Neural cell (in vitro differentiated cells): ENCODE measurements around the gene ACTG1. TPM values are rescaled to one million over a fixed set of nuclear protein-coding genes. Genes with fewer than 3 reads are reported as not detected.

Experiments used
- H2AFZ ChIP-seq: fragments of 200-600, 300-800 bp; sonication (generic), shearing (Covaris generic); 2 replicates; pipeline ENCODE4 v1.6.0; 2014; ENCODE audit warnings: low read depth, mild to moderate bottlenecking, antibody characterized with exemption, low read length, moderate library complexity
- H3F3A ChIP-seq: fragments of 200-600 bp; shearing (Covaris generic); 2 replicates; pipeline ENCODE4 v1.6.1; 2016; ENCODE audit warnings: mild to moderate bottlenecking, moderate library complexity, mixed read lengths, antibody characterized with exemption, low read length; ENCODE audit not compliant: insufficient read depth, poor library complexity, severe bottlenecking
- H3K27ac ChIP-seq: fragments of 200-600, 300-800 bp; sonication (generic), shearing (Covaris generic); 2 replicates; pipeline ENCODE4 v1.5.1; 2014; ENCODE audit warnings: mild to moderate bottlenecking, low read length, moderate library complexity
- H3K27me3 ChIP-seq: fragments of 300-800, 200-600 bp; sonication (generic), shearing (Covaris generic); 2 replicates; pipeline ENCODE4 v1.6.0; 2014; ENCODE audit warnings: mild to moderate bottlenecking, low read depth, low read length, moderate library complexity; ENCODE audit not compliant: insufficient read depth
- H3K36me3 ChIP-seq: fragments of 300-800, 200-600 bp; sonication (generic), shearing (Covaris generic); 2 replicates; pipeline ENCODE4 v1.5.1; 2014; ENCODE audit warnings: mild to moderate bottlenecking, antibody characterized with exemption, low read length, moderate library complexity; ENCODE audit not compliant: insufficient read depth
- H3K4me2 ChIP-seq: fragments of 300-800, 200-600 bp; sonication (generic), shearing (Covaris generic); 2 replicates; pipeline ENCODE4 v1.6.0; 2014; ENCODE audit warnings: mild to moderate bottlenecking, low read length
- H3K4me3 ChIP-seq: fragments of 300-800, 200-600 bp; sonication (generic), shearing (Covaris generic); 2 replicates; pipeline ENCODE4 v1.5.1; 2014; ENCODE audit warnings: mild to moderate bottlenecking, low read length, moderate library complexity
- H3K79me2 ChIP-seq: fragments of 200-600 bp; shearing (Covaris generic); replicated peaks from 2 replicates; pipeline ENCODE4 v1.6.0; 2014; ENCODE audit warnings: mild to moderate bottlenecking, low read length, moderate library complexity; ENCODE audit not compliant: insufficient read depth
- H3K9ac ChIP-seq: fragments of 300-800, 200-600 bp; sonication (generic), shearing (Covaris generic); 2 replicates; pipeline ENCODE4 v1.6.1; 2016; ENCODE audit warnings: mild to moderate bottlenecking, low read length, mixed read lengths
- H3K9me2 ChIP-seq: fragments of 200-600 bp; shearing (Covaris generic); 2 replicates; pipeline ENCODE4 v1.6.1; 2016; ENCODE audit warnings: mild to moderate bottlenecking, low read length, mixed read lengths; ENCODE audit not compliant: insufficient read depth
- H3K9me3 ChIP-seq: fragments of 200-600, 300-800 bp; sonication (generic), shearing (Covaris generic); 2 replicates; pipeline ENCODE4 v1.6.1; 2016; ENCODE audit warnings: mild to moderate bottlenecking, mixed run types, low read length, moderate library complexity, mixed read lengths
- H4K20me1 ChIP-seq: fragments of 200-600 bp; shearing (Covaris generic); 2 replicates; pipeline ENCODE4 v1.6.1; 2016; ENCODE audit warnings: mild to moderate bottlenecking, mixed run types; ENCODE audit not compliant: insufficient read depth
- CTCF ChIP-seq: fragments of 450-650 bp; IDR thresholded peaks from 2 replicates; pipeline ENCODE4 v1.5.1; 2014; ENCODE audit warnings: antibody characterized with exemption, mild to moderate bottlenecking, moderate library complexity; ENCODE audit not compliant: poor library complexity, severe bottlenecking
- EP300 ChIP-seq: fragments of 450-650 bp; conservative IDR thresholded peaks from 2 replicates; pipeline ENCODE4 v1.6.1; 2014; ENCODE audit warnings: antibody characterized with exemption, mild to moderate bottlenecking, moderate library complexity; ENCODE audit not compliant: poor library complexity, severe bottlenecking
- EZH2 ChIP-seq: fragments of 200-600, 300-800 bp; shearing (Covaris generic), sonication (generic); IDR thresholded peaks from 2 replicates; pipeline ENCODE4 v1.6.1; 2014; ENCODE audit warnings: antibody characterized with exemption, low read length, borderline replicate concordance, mild to moderate bottlenecking; ENCODE audit not compliant: insufficient read depth, poor library complexity, severe bottlenecking
- MXI1 ChIP-seq: fragments of 450-650 bp; conservative IDR thresholded peaks from 2 replicates; pipeline ENCODE4 v1.6.1; 2014; ENCODE audit warnings: antibody characterized with exemption, mild to moderate bottlenecking; ENCODE audit not compliant: poor library complexity, severe bottlenecking
- POLR2AphosphoS5 ChIP-seq: IDR thresholded peaks from 2 replicates; pipeline ENCODE4 v1.6.1; 2012
- RAD21 ChIP-seq: fragments of 450-650 bp; conservative IDR thresholded peaks from 2 replicates; pipeline ENCODE4 v1.6.1; 2014; ENCODE audit warnings: antibody characterized with exemption, mild to moderate bottlenecking, moderate library complexity
- REST ChIP-seq: IDR thresholded peaks from 2 replicates; pipeline ENCODE4 v1.6.1; 2012; ENCODE audit warnings: borderline replicate concordance
- SMC3 ChIP-seq: fragments of 450-650 bp; conservative IDR thresholded peaks from 2 replicates; pipeline ENCODE4 v1.6.1; 2014; ENCODE audit warnings: antibody characterized with exemption, mild to moderate bottlenecking, moderate library complexity; ENCODE audit not compliant: poor library complexity
- TAF1 ChIP-seq: IDR thresholded peaks from 2 replicates; pipeline ENCODE4 v1.6.1; 2012; ENCODE audit warnings: low read depth
- polyA plus RNA-seq: library from polyadenylated mRNA; depleted of rRNA; stranded (reverse); fragments of >200 nt; gene quantifications from 2 replicates; pipeline ENCODE4 v1.2.3, GENCODE V29; 2014

ACTG1 gene
- polyA plus RNA-seq, 1 donor from 2014 or later, result 9,187 TPM

- TF ChIP-seq EP300, result no peak
- TF ChIP-seq EZH2, result no peak
- TF ChIP-seq SMC3, result no peak
- TF ChIP-seq REST, result no peak
- TF ChIP-seq CTCF, result no peak
- no peak for TF ChIP-seq POLR2AphosphoS5
- TF ChIP-seq TAF1, result no peak
- no peak for TF ChIP-seq MXI1
- TF ChIP-seq RAD21, result no peak
- Histone ChIP-seq H3K9me2 (no peaks in the 10 kb centered on the region), H4K20me1 (no peaks in the 10 kb centered on the region), H3K27me3 (no peaks in the 10 kb centered on the region), H3K9ac (no peak overlapping the region), H3K4me3 (no peak overlapping the region), H3K36me3 (no peaks in the 10 kb centered on the region), H3F3A (no peaks in the 10 kb centered on the region), H3K79me2 (no peaks in the 10 kb centered on the region), H3K27ac (no peak overlapping the region), H2AFZ (no peak overlapping the region), H3K4me2 (no peak overlapping the region), H3K9me3 (no peaks in the 10 kb centered on the region)
Observed at GRCh38 chr17:81557276-81558114, 44.9 kb upstream of the ACTG1 start.

GRCh38 chr17:81556863-81557262, 44.3 kb upstream of the ACTG1 start:
- H3K9ac ChIP-seq, result no peak overlapping the region
- no peak overlapping the region for H3K4me3 ChIP-seq
- no peak overlapping the region for H3K27ac ChIP-seq
- no peaks in the 10 kb centered on the region for H3K36me3 ChIP-seq
- no peaks in the 10 kb centered on the region for H4K20me1 ChIP-seq
- no peaks in the 10 kb centered on the region for H3F3A ChIP-seq
- no peaks in the 10 kb centered on the region for H3K9me3 ChIP-seq
- H3K79me2 ChIP-seq, result peaks cover 2% of the 10 kb centered on the region
- H2AFZ ChIP-seq, result no peak overlapping the region
- no peak for TF ChIP-seq SMC3
- no peak for TF ChIP-seq POLR2AphosphoS5
- no peak for TF ChIP-seq REST
- no peak for TF ChIP-seq MXI1
- TF ChIP-seq EP300, result no peak
- no peak for TF ChIP-seq RAD21
- TF ChIP-seq TAF1, result no peak
- no peak for TF ChIP-seq EZH2
- TF ChIP-seq CTCF, result no peak
- H3K27me3 ChIP-seq, result no peaks in the 10 kb centered on the region
- H3K4me2 ChIP-seq, result no peak overlapping the region
- no peaks in the 10 kb centered on the region for H3K9me2 ChIP-seq
